MM.1S (cell line): Measurements from ENCODE around the gene HOXB1.

Experiments
- EZH2 ChIP-seq: fragments of 300-600 bp; sonication (generic); optimal IDR thresholded peaks from 2 replicates; pipeline ENCODE3; 2017; ENCODE audit warnings: low read depth, mild to moderate bottlenecking, antibody characterized with exemption, low read length, mixed read lengths
- EZH2phosphoT487 ChIP-seq: fragments of 300-600 bp; sonication (generic); IDR thresholded peaks from 2 replicates; pipeline ENCODE4 v1.6.1; 2018; ENCODE audit warnings: antibody characterized with exemption, low read length
- TF ChIP-seq, protein P1 (sequence below): fragments of 300-600 bp; sonication (generic); IDR thresholded peaks from 2 replicates; pipeline ENCODE4 v1.5.1; 2016; ENCODE audit warnings: antibody characterized with exemption, low read length, mixed read lengths

DNA sequence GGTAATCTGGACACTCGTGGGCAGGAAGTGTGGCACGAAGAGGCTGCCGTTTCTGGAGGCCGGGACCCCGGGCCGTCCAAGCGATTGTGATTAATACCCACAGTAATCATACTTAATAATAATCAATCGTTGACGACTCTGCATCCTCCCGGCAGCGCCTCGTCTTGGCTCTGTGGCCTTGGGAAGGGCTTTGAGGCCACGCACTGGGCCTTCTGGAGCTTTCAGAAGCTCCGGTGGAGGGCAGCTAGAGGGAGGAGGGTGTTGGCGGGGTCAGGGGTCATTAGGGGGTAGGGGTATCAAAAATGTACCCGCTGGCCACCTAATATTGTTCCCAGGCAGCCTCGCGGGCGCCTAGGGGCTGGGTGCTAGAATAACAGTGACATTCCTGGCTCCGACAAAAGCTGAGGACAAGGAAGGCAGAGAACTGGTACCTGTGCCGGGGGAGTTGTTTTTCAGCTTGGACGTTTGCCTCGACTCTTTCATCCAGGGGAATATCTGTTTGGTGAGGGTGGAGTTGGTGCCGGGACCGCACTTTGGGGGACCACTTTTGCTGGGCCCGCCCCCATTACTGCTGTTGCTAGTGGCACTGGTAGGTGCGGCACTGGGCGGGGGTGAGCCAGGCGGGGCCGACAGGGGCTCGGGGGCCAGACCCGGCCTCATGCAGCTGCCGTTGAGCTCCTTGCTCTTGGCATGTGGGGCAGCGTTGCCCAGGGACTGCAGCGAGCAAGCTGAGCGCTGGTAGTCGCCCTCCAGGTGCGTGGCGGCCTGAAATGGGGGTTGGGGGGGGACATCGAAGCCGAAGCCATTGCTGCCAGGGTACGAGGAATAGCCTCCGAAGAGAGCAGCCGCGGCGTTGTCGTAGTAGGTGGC is 21.0 kb upstream of the HOXB1 start:
- TF ChIP-seq, protein P1, sequence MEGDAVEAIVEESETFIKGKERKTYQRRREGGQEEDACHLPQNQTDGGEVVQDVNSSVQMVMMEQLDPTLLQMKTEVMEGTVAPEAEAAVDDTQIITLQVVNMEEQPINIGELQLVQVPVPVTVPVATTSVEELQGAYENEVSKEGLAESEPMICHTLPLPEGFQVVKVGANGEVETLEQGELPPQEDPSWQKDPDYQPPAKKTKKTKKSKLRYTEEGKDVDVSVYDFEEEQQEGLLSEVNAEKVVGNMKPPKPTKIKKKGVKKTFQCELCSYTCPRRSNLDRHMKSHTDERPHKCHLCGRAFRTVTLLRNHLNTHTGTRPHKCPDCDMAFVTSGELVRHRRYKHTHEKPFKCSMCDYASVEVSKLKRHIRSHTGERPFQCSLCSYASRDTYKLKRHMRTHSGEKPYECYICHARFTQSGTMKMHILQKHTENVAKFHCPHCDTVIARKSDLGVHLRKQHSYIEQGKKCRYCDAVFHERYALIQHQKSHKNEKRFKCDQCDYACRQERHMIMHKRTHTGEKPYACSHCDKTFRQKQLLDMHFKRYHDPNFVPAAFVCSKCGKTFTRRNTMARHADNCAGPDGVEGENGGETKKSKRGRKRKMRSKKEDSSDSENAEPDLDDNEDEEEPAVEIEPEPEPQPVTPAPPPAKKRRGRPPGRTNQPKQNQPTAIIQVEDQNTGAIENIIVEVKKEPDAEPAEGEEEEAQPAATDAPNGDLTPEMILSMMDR: no peak
- TF ChIP-seq EZH2 (no peak), EZH2phosphoT487 (no peak)
